T-cell (primary cell): ENCODE measurements around the gene ANXA10. TPM values are rescaled to one million over a fixed set of nuclear protein-coding genes. Genes with fewer than 3 reads are reported as not detected.
"Not testable (repeated sequence)": the region's sequence is repeated elsewhere in the genome, so short reads cannot be mapped to it uniquely, and the experiment has no call there.

ENCODE experiments used
- ATAC-seq, 4 experiments: fragments of 200-7000 bp in 3 of 4; fragments of 150-1000 bp in 1 of 4; cut with Tn5 transposase; replicated peaks in 1 of 4; 1 replicate in 3 of 4; 2 replicates in 1 of 4; pipeline ENCODE4 v1.10.0; 2021; ENCODE audit warnings: moderate library complexity in 3 of 4, mild to moderate bottlenecking in 2 of 4, moderate number of reproducible peaks in 1 of 4
- CTCF ChIA-PET, 2 donors: fragments of 300-600 bp; sonication (Branson Sonifier 250); formaldehyde crosslinking; loops; one replicate each; lab custom pipeline; 2022; ENCODE audit warnings: antibody characterized with exemption in 2 of 2; lab: Charles Lee
- POLR2A ChIA-PET, 2 donors: fragments of 300-600 bp; sonication (Branson Sonifier 250); formaldehyde crosslinking; loops; one replicate each; lab custom pipeline; 2022; ENCODE audit warnings: antibody characterized with exemption in 2 of 2; lab: Charles Lee
- DNase-seq, 35 experiments: peaks; one replicate each; pipeline versions ENCODE4 v3.0.0 to v3.0.0-alpha.2; 2013 to 2023
- H3K27ac ChIP-seq: one replicate; pipeline ENCODE4 v1.5.1; 2013; ENCODE audit warnings: low read length
- H3K27me3 ChIP-seq, 2 experiments: replicated peaks in 1 of 2; 1 replicate in 1 of 2; 2 replicates in 1 of 2; pipeline versions ENCODE4 v1.6.1 to v1.7.0; 2013; ENCODE audit warnings: low read length in 1 of 2, mixed read lengths in 1 of 2; ENCODE audit not compliant: control insufficient read depth in 2 of 2, insufficient read depth in 2 of 2; ENCODE audit errors: extremely low read depth in 1 of 2
- H3K36me3 ChIP-seq, 2 donors: 1 replicate in 1 of 2; 2 replicates in 1 of 2; pipeline versions ENCODE4 v1.6.1 to v1.7.0; 2013; ENCODE audit warnings: low read length in 1 of 2; ENCODE audit not compliant: control insufficient read depth in 2 of 2, insufficient read depth in 1 of 2; ENCODE audit errors: extremely low read depth in 1 of 2
- H3K4me1 ChIP-seq, 2 experiments: 1 replicate in 1 of 2; 2 replicates in 1 of 2; pipeline versions ENCODE4 v1.6.1 to v1.7.0; 2013; ENCODE audit warnings: low read length in 2 of 2, mixed read lengths in 1 of 2; ENCODE audit not compliant: insufficient read depth in 2 of 2, control insufficient read depth in 1 of 2; ENCODE audit errors: extremely low read depth in 1 of 2
- H3K4me3 ChIP-seq, 2 donors: 1 replicate in 1 of 2; 2 replicates in 1 of 2; pipeline versions ENCODE4 v1.5.1 to v1.7.0; 2013; ENCODE audit warnings: mild to moderate bottlenecking in 2 of 2, low read length in 1 of 2, moderate library complexity in 1 of 2; ENCODE audit not compliant: control insufficient read depth in 1 of 2; ENCODE audit errors: extremely low read depth in 1 of 2
- H3K9me3 ChIP-seq: 2 replicates; pipeline ENCODE4 v1.7.0; 2013
- H3K27ac Mint-ChIP-seq, 2 donors: one replicate each; pipeline ENCODE4 v1.8.0; 2020 to 2021; ENCODE audit warnings: mild to moderate bottlenecking in 2 of 2, mixed read lengths in 2 of 2
- H3K27me3 Mint-ChIP-seq, 2 donors: one replicate each; pipeline ENCODE4 v1.8.0; 2021 to 2022; ENCODE audit warnings: mixed read lengths in 2 of 2
- H3K36me3 Mint-ChIP-seq: one replicate; pipeline ENCODE4 v1.8.0; 2021; ENCODE audit warnings: mixed read lengths
- H3K4me1 Mint-ChIP-seq, 3 donors: one replicate each; pipeline ENCODE4 v1.8.0; 2020 to 2022; ENCODE audit warnings: mixed read lengths in 3 of 3, mild to moderate bottlenecking in 1 of 3
- H3K4me3 Mint-ChIP-seq, 3 donors: one replicate each; pipeline ENCODE4 v1.8.0; 2020 to 2022; ENCODE audit warnings: mild to moderate bottlenecking in 3 of 3, mixed read lengths in 3 of 3, moderate library complexity in 3 of 3
- H3K9me3 Mint-ChIP-seq, 3 donors: one replicate each; pipeline ENCODE4 v1.8.0; 2020 to 2022; ENCODE audit warnings: mixed read lengths in 3 of 3
- WGBS: methylation state at CpG from one replicate; pipeline ENCODE4 v1.1.5; 2013; ENCODE audit warnings: missing lambda C conversion rate; ENCODE audit not compliant: insufficient coverage; 5-methylcytosine and 5-hydroxymethylcytosine counted together
- total RNA-seq, 35 experiments: library from RNA in 6 of 35; stranded (reverse) in 6 of 35; fragments of 120-200 nt in 1 of 35; gene quantifications; one replicate each; pipeline versions ENCODE4 v1.2.1 to v1.2.4 and lab custom pipeline; 2013 to 2026

The ANXA10 gene
- total RNA-seq, 5 donors from 2014 or later (not counting 1 experiment from before 2014, with no cell fraction given), result not detected

- no peak for DNase-seq
- no peaks in the 10 kb centered on the region for H3K4me1 ChIP-seq
- ChIA-PET POLR2A (no interaction called here), CTCF (no interaction called here)
- Mint-ChIP-seq H3K27me3 (peaks cover 3 to 14% of the 10 kb centered on the region in 2 donors), H3K9me3 (no peaks in the 10 kb centered on the region), H3K27ac (no peak overlapping the region), H3K4me3 (no peak overlapping the region), H3K36me3 (no peaks in the 10 kb centered on the region), H3K4me1 (no peaks in the 10 kb centered on the region)
- no peak overlapping the region for H3K4me3 ChIP-seq
- H3K27ac ChIP-seq, result no peak overlapping the region
- H3K27me3 ChIP-seq, result peaks cover 0 to 2% of the 10 kb centered on the region in 2 experiments
- no peaks in the 10 kb centered on the region for H3K36me3 ChIP-seq
- ATAC-seq, result no peak
- no peaks in the 10 kb centered on the region for H3K9me3 ChIP-seq
Observed at GRCh38 chr4:168134651-168135050, 42.3 kb downstream of the ANXA10 start.

GRCh38 chr4:168135860-168136259, 43.5 kb downstream of the ANXA10 start:
- H3K9me3 Mint-ChIP-seq, H3K4me3 Mint-ChIP-seq, ATAC-seq, H3K27ac Mint-ChIP-seq, H3K36me3 ChIP-seq, H3K4me1 Mint-ChIP-seq, H3K4me1 ChIP-seq, H3K27ac ChIP-seq, POLR2A ChIA-PET, CTCF ChIA-PET, H3K36me3 Mint-ChIP-seq, H3K27me3 ChIP-seq, H3K9me3 ChIP-seq, H3K4me3 ChIP-seq, DNase-seq: not testable (repeated sequence)
- H3K27me3 Mint-ChIP-seq, result peaks cover 3 to 12% of the 10 kb centered on the region in 2 donors
- WGBS, result 80% methylated on average over 1 of the region's 1 CpG

DNA sequence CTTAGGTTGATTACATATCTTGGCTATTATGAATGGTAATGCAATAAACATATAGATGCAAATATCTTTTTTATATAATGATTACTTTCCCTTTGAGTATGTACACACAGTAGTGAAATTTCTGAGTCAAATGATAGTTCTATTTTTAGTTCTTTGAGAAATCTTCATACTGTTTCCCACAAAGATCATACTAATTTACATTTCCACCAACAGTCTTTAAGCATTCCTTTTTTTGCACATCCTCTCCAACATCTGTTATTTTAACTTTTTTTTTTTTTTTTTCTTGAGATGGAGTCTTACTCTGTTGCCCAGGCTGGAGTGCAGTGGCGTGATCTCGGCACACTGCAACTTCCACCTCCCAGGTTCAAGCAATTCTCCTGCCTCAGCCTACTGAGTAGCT, 45.4 kb downstream of the ANXA10 start:
- H3K4me1 Mint-ChIP-seq, CTCF ChIA-PET, H3K27me3 Mint-ChIP-seq, H3K4me3 Mint-ChIP-seq, ATAC-seq, H3K4me3 ChIP-seq, H3K36me3 ChIP-seq, POLR2A ChIA-PET, H3K27ac ChIP-seq, H3K27ac Mint-ChIP-seq, H3K4me1 ChIP-seq, DNase-seq, H3K9me3 ChIP-seq, H3K9me3 Mint-ChIP-seq, H3K36me3 Mint-ChIP-seq, H3K27me3 ChIP-seq: not testable (repeated sequence)
- no CpG with 5 or more reads among the region's 2 CpGs for WGBS

GRCh38 chr4:168138143-168138542, 45.8 kb downstream of the ANXA10 start:
- Histone ChIP-seq H3K36me3 (no peaks in the 10 kb centered on the region), H3K27me3 (peaks cover 0 to 2% of the 10 kb centered on the region in 2 experiments), H3K4me1 (no peaks in the 10 kb centered on the region), H3K9me3 (no peaks in the 10 kb centered on the region), H3K27ac (no peak overlapping the region), H3K4me3 (no peak overlapping the region)
- CTCF ChIA-PET, result no interaction called here
- no CpG with 5 or more reads among the region's 3 CpGs for WGBS
- Mint-ChIP-seq H3K27ac (no peak overlapping the region), H3K36me3 (no peaks in the 10 kb centered on the region), H3K4me3 (no peak overlapping the region), H3K27me3 (peaks cover 0 to 10% of the 10 kb centered on the region in 2 donors), H3K4me1 (no peaks in the 10 kb centered on the region), H3K9me3 (no peaks in the 10 kb centered on the region)
- POLR2A ChIA-PET, result no interaction called here
- ATAC-seq (no peak), DNase-seq (no peak)

DNA sequence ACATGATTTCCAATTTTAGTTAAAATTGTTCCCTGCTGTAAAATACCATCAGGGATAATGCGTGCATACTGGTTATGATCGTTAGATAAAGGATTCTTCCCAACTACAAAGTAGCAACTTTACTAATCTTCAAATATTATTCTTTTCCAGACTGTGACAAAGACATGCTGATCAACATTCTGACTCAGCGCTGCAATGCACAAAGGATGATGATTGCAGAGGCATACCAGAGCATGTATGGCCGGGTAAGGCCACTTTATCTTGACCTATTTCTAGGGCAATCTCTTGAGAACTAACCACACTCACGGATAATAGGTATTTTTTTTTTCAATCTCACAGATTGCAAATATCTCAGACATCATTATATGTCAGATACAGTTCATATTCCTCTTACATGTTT, 47.0 kb downstream of the ANXA10 start:
- no peak overlapping the region for H3K4me3 ChIP-seq
- H3K36me3 Mint-ChIP-seq, result no peaks in the 10 kb centered on the region
- H3K4me1 Mint-ChIP-seq, result no peaks in the 10 kb centered on the region
- H3K9me3 ChIP-seq, result no peaks in the 10 kb centered on the region
- H3K27ac ChIP-seq, result no peak overlapping the region
- ChIA-PET POLR2A (no interaction called here), CTCF (no interaction called here)
- H3K9me3 Mint-ChIP-seq, result no peaks in the 10 kb centered on the region
- no peak overlapping the region for H3K27ac Mint-ChIP-seq
- no peaks in the 10 kb centered on the region for H3K4me1 ChIP-seq
- H3K27me3 Mint-ChIP-seq, result peaks cover 0 to 10% of the 10 kb centered on the region in 2 donors
- H3K36me3 ChIP-seq, result no peaks in the 10 kb centered on the region
- peaks cover 0 to 2% of the 10 kb centered on the region in 2 experiments for H3K27me3 ChIP-seq
- 80% methylated on average over 2 of the region's 5 CpGs for WGBS
- DNase-seq (no peak), ATAC-seq (no peak)
- no peak overlapping the region for H3K4me3 Mint-ChIP-seq

GRCh38 chr4:168141733-168142132, 49.4 kb downstream of the ANXA10 start:
- no peaks in the 10 kb centered on the region for H3K27me3 ChIP-seq
- H3K4me3 ChIP-seq, result no peak overlapping the region
- Mint-ChIP-seq H3K27me3 (peaks cover 0 to 8% of the 10 kb centered on the region in 2 donors), H3K4me3 (no peak overlapping the region), H3K9me3 (no peaks in the 10 kb centered on the region), H3K4me1 (no peaks in the 10 kb centered on the region), H3K36me3 (no peaks in the 10 kb centered on the region), H3K27ac (no peak overlapping the region)
- POLR2A ChIA-PET, result no interaction called here
- DNase-seq, result no peak
- ATAC-seq, result no peak
- H3K27ac ChIP-seq, result no peak overlapping the region
- H3K4me1 ChIP-seq, result no peaks in the 10 kb centered on the region
- WGBS, result 94% methylated on average over 5 of the region's 7 CpGs
- no peaks in the 10 kb centered on the region for H3K9me3 ChIP-seq
- CTCF ChIA-PET, result interaction anchor here in 1 of 2 donors (0.6 kb wide), 1 partner anchor 13 kb away, joined by 3 read pairs; no protein-coding TSS in a partner anchor
- H3K36me3 ChIP-seq, result no peaks in the 10 kb centered on the region

GRCh38 chr4:168143601-168144000, 51.3 kb downstream of the ANXA10 start:
- Histone ChIP-seq H3K9me3 (no peaks in the 10 kb centered on the region), H3K36me3 (no peaks in the 10 kb centered on the region), H3K4me1 (no peaks in the 10 kb centered on the region), H3K27me3 (no peaks in the 10 kb centered on the region), H3K4me3 (no peak overlapping the region), H3K27ac (no peak overlapping the region)
- H3K27me3 Mint-ChIP-seq, result peaks cover 0 to 8% of the 10 kb centered on the region in 2 donors
- no peaks in the 10 kb centered on the region for H3K9me3 Mint-ChIP-seq
- no peak overlapping the region for H3K27ac Mint-ChIP-seq
- 90% methylated on average over 1 of the region's 2 CpGs for WGBS
- ATAC-seq (no peak), DNase-seq (no peak)
- H3K4me3 Mint-ChIP-seq, result no peak overlapping the region
- no peaks in the 10 kb centered on the region for H3K4me1 Mint-ChIP-seq
- H3K36me3 Mint-ChIP-seq, result no peaks in the 10 kb centered on the region
- ChIA-PET CTCF (no interaction called here), POLR2A (no interaction called here)
